Stomach (tissue), 4 donors: Measurements from ENCODE around the gene ZNF660.
"Not testable (repeated sequence)": the region's sequence is repeated elsewhere in the genome, so short reads cannot be mapped to it uniquely, and the experiment has no call there.

Experiments
- POLR2AphosphoS5 ChIP-seq, 3 donors: sonication (generic); formaldehyde crosslinking; IDR thresholded peaks; one replicate each; pipeline ENCODE4 v1.6.1; 2016; ENCODE audit warnings: antibody characterized with exemption in 3 of 3
- TF ChIP-seq, protein P1 (sequence below), 7 experiments: fragments of 450-650 bp in 4 of 7; fragments of 200-600 bp in 3 of 7; sonication (generic) in 3 of 7; IDR thresholded peaks; one replicate each; pipeline ENCODE4 v1.5.1; 2016 to 2019; ENCODE audit warnings: antibody characterized with exemption in 7 of 7, control low read depth in 2 of 7, mild to moderate bottlenecking in 1 of 7

DNA sequence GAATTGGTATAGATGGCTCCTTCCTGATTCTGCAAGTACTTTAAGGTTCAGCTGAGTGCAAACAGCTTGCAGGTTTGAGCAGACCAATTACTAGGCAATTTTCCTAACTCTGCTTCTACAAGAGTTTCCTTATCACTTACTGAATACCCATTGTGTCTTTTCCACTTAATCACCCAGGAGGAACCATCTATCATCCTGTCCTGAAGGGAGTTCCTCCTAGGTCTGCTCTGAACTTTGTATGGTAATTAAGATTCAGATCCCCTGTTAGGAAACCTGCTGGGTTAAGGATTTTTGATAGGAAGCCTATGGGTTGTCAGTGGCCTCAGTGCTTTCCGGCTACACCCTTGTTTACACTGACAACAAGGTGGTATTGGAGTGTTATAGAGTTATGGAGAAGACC, 40.0 kb upstream of the ZNF660 start:
- TF ChIP-seq, protein P1, sequence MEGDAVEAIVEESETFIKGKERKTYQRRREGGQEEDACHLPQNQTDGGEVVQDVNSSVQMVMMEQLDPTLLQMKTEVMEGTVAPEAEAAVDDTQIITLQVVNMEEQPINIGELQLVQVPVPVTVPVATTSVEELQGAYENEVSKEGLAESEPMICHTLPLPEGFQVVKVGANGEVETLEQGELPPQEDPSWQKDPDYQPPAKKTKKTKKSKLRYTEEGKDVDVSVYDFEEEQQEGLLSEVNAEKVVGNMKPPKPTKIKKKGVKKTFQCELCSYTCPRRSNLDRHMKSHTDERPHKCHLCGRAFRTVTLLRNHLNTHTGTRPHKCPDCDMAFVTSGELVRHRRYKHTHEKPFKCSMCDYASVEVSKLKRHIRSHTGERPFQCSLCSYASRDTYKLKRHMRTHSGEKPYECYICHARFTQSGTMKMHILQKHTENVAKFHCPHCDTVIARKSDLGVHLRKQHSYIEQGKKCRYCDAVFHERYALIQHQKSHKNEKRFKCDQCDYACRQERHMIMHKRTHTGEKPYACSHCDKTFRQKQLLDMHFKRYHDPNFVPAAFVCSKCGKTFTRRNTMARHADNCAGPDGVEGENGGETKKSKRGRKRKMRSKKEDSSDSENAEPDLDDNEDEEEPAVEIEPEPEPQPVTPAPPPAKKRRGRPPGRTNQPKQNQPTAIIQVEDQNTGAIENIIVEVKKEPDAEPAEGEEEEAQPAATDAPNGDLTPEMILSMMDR (IDR thresholded peaks at IDR 0.05) = not testable (repeated sequence)
- TF ChIP-seq POLR2AphosphoS5 (IDR thresholded peaks at IDR 0.05) = not testable (repeated sequence)
